H1 (cell line): ENCODE results near the gene ZBTB48. TPM values are rescaled to one million over a fixed set of nuclear protein-coding genes. Genes with fewer than 3 reads are reported as not detected.

Experiments
- CTCF ChIA-PET: fragments of 300-600 bp; sonication (Branson Sonifier 250); formaldehyde crosslinking; loops from one replicate; lab custom pipeline; 2021; ENCODE audit not compliant: partially characterized antibody; lab: Charles Lee
- POLR2A ChIA-PET: fragments of 300-600 bp; sonication (Branson Sonifier 250); formaldehyde crosslinking; loops from one replicate; lab custom pipeline; 2021; ENCODE audit warnings: inconsistent platforms; ENCODE audit not compliant: partially characterized antibody; lab: Charles Lee
- DNase-seq, 2 experiments: peaks; one replicate each; pipeline versions ENCODE4 v3.0.0 to v3.0.0-alpha.2; 2010 to 2022; ENCODE audit warnings: low spot score in 2 of 2, low read depth in 1 of 2, mixed read lengths in 1 of 2
- FAIRE-seq: peaks from 2 replicates; lab custom pipeline; 2011; peaks lifted over from hg19 to GRCh38; lab: Jason Lieb, UNC
- H2AFZ ChIP-seq: 2 replicates; pipeline ENCODE4 v1.8.1; 2012; ENCODE audit warnings: low read length, inconsistent platforms
- H2AK5ac ChIP-seq: 2 replicates; pipeline ENCODE4 v1.6.1; 2013; ENCODE audit warnings: low read depth, low read length
- H2BK120ac ChIP-seq: replicated peaks from 2 replicates; pipeline ENCODE3; 2013; ENCODE audit warnings: low read depth, low read length, inconsistent platforms
- H2BK12ac ChIP-seq: 2 replicates; pipeline ENCODE4 v1.6.1; 2013; ENCODE audit warnings: low read depth, low read length
- H2BK15ac ChIP-seq: 2 replicates; pipeline ENCODE4 v1.6.1; 2013; ENCODE audit warnings: low read length
- H2BK20ac ChIP-seq: 2 replicates; pipeline ENCODE4 v1.6.1; 2013; ENCODE audit warnings: low read length
- H2BK5ac ChIP-seq: 2 replicates; pipeline ENCODE4 v1.6.1; 2013; ENCODE audit warnings: low read depth, low read length
- H3K14ac ChIP-seq: 2 replicates; pipeline ENCODE4 v1.6.1; 2013; ENCODE audit warnings: inconsistent platforms; ENCODE audit not compliant: insufficient read length
- H3K18ac ChIP-seq: 2 replicates; pipeline ENCODE4 v1.6.1; 2013; ENCODE audit warnings: low read length; ENCODE audit errors: extremely low read depth
- H3K23ac ChIP-seq: 2 replicates; pipeline ENCODE4 v1.6.1; 2013; ENCODE audit warnings: inconsistent platforms; ENCODE audit not compliant: insufficient read length
- H3K23me2 ChIP-seq: 2 replicates; pipeline ENCODE4 v1.6.1; 2013; ENCODE audit warnings: low read depth, low read length
- H3K27ac ChIP-seq: 2 replicates; pipeline ENCODE4 v1.6.1; 2011; ENCODE audit warnings: low read depth, low read length, inconsistent platforms
- H3K27me3 ChIP-seq, 4 experiments: replicated peaks in 1 of 4; 1 replicate in 1 of 4; 2 replicates in 3 of 4; pipeline versions ENCODE4 v1.6.1 to v1.8.1; 2011 to 2013; ENCODE audit warnings: low read length in 3 of 4, mild to moderate bottlenecking in 3 of 4, inconsistent platforms in 2 of 4, mixed read lengths in 2 of 4, moderate library complexity in 1 of 4; ENCODE audit not compliant: control insufficient read depth in 3 of 4, insufficient read depth in 3 of 4; ENCODE audit errors: extremely low read depth in 1 of 4
- H3K36me3 ChIP-seq, 4 experiments: 2 replicates each; pipeline versions ENCODE4 v1.6.1 to v1.8.1; 2011 to 2013; ENCODE audit warnings: mild to moderate bottlenecking in 4 of 4, low read length in 3 of 4, moderate library complexity in 2 of 4, control low read depth in 1 of 4, inconsistent platforms in 1 of 4; ENCODE audit not compliant: insufficient read depth in 4 of 4, control insufficient read depth in 2 of 4
- H3K4ac ChIP-seq: replicated peaks from 2 replicates; pipeline ENCODE3; 2013; ENCODE audit warnings: low read length, low read depth, mixed read lengths, inconsistent platforms; ENCODE audit not compliant: insufficient read length
- H3K4me1 ChIP-seq, 4 experiments: replicated peaks in 1 of 4; 1 replicate in 1 of 4; 2 replicates in 3 of 4; pipeline versions ENCODE4 v1.6.1 to v1.8.1; 2011 to 2013; ENCODE audit warnings: low read length in 3 of 4, inconsistent platforms in 2 of 4, mixed read lengths in 1 of 4; ENCODE audit not compliant: insufficient read depth in 4 of 4, control insufficient read depth in 3 of 4
- H3K4me2 ChIP-seq, 2 experiments: 2 replicates each; pipeline versions ENCODE4 v1.6.1 to v1.8.1; 2011 to 2013; ENCODE audit warnings: low read depth in 2 of 2, low read length in 2 of 2, control low read depth in 1 of 2, inconsistent platforms in 1 of 2, mild to moderate bottlenecking in 1 of 2; ENCODE audit not compliant: insufficient read depth in 1 of 2
- H3K4me3 ChIP-seq, 4 experiments: fragments of 200-600, 300-600 bp in 1 of 4; sonication (generic), shearing (Covaris generic), sonication (Bioruptor Twin) in 1 of 4; 2 replicates each; pipeline versions ENCODE4 v1.5.1 to v1.8.1; 2011 to 2016; ENCODE audit warnings: low read length in 4 of 4, low read depth in 3 of 4, control low read depth in 2 of 4, inconsistent platforms in 2 of 4, mild to moderate bottlenecking in 2 of 4, mixed read lengths in 1 of 4, moderate library complexity in 1 of 4; ENCODE audit not compliant: insufficient read depth in 2 of 4; ENCODE audit errors: extremely low read depth in 1 of 4
- H3K56ac ChIP-seq: replicated peaks from 2 replicates; pipeline ENCODE3; 2013; ENCODE audit warnings: low read depth, mild to moderate bottlenecking, mixed read lengths, low read length, inconsistent platforms; ENCODE audit not compliant: insufficient read length
- H3K79me1 ChIP-seq: 2 replicates; pipeline ENCODE4 v1.6.1; 2013; ENCODE audit warnings: low read depth, low read length, control low read depth
- H3K79me2 ChIP-seq, 2 experiments: 2 replicates each; pipeline versions ENCODE4 v1.6.1 to v1.8.1; 2012 to 2013; ENCODE audit warnings: low read length in 2 of 2, mild to moderate bottlenecking in 2 of 2, inconsistent platforms in 1 of 2; ENCODE audit not compliant: insufficient read depth in 2 of 2, control insufficient read depth in 1 of 2
- H3K9ac ChIP-seq, 4 experiments: replicated peaks in 1 of 4; 1 replicate in 1 of 4; 2 replicates in 3 of 4; pipeline versions ENCODE4 v1.6.1 to v1.8.1; 2011 to 2013; ENCODE audit warnings: low read depth in 3 of 4, low read length in 3 of 4, control low read depth in 2 of 4, mild to moderate bottlenecking in 2 of 4, moderate library complexity in 2 of 4, inconsistent platforms in 1 of 4; ENCODE audit errors: extremely low read depth in 1 of 4
- H3K9me3 ChIP-seq, 2 experiments: 2 replicates each; pipeline versions ENCODE4 v1.6.1 to v1.8.1; 2012 to 2013; ENCODE audit warnings: mild to moderate bottlenecking in 2 of 2, moderate library complexity in 2 of 2, control low read depth in 1 of 2, inconsistent platforms in 1 of 2, low read depth in 1 of 2, low read length in 1 of 2, mixed read lengths in 1 of 2; ENCODE audit not compliant: insufficient read depth in 2 of 2
- H4K20me1 ChIP-seq, 2 experiments: replicated peaks in 1 of 2; 2 replicates each; pipeline versions ENCODE3 to v1.8.1; 2011 to 2013; ENCODE audit warnings: inconsistent platforms in 2 of 2, low read length in 2 of 2, mild to moderate bottlenecking in 1 of 2; ENCODE audit not compliant: insufficient read depth in 2 of 2, control insufficient read depth in 1 of 2
- H4K5ac ChIP-seq: 2 replicates; pipeline ENCODE4 v1.6.1; 2013; ENCODE audit warnings: low read length, low read depth, mixed read lengths, inconsistent platforms; ENCODE audit not compliant: insufficient read length
- H4K8ac ChIP-seq: 2 replicates; pipeline ENCODE4 v1.8.0; 2013; ENCODE audit warnings: mild to moderate bottlenecking, moderate library complexity, low read length, inconsistent platforms; ENCODE audit not compliant: insufficient read depth; ENCODE audit errors: extremely low read depth
- H4K91ac ChIP-seq: replicated peaks from 2 replicates; pipeline ENCODE3; 2013; ENCODE audit warnings: low read length, mixed read lengths, inconsistent platforms; ENCODE audit not compliant: insufficient read length
- CEBPB ChIP-seq: IDR thresholded peaks from 2 replicates; pipeline ENCODE4 v1.6.1; 2012; ENCODE audit warnings: low read depth, low read length
- CREB1 ChIP-seq: IDR thresholded peaks from 2 replicates; pipeline ENCODE4 v1.6.1; 2012; ENCODE audit warnings: inconsistent platforms
- FOSL1 ChIP-seq: IDR thresholded peaks from 2 replicates; pipeline ENCODE4 v1.6.1; 2011; ENCODE audit warnings: mild to moderate bottlenecking, low read depth, low read length, moderate library complexity; ENCODE audit not compliant: insufficient read depth
- GTF2F1 ChIP-seq: IDR thresholded peaks from 2 replicates; pipeline ENCODE4 v1.6.1; 2012; ENCODE audit warnings: low read depth, low read length, improper control_type of control experiment, borderline replicate concordance
- POLR2A ChIP-seq, 2 experiments: IDR thresholded peaks; 1 replicate in 1 of 2; 2 replicates in 1 of 2; pipeline ENCODE4 v1.6.1; 2011; ENCODE audit warnings: low read depth in 2 of 2, low read length in 2 of 2, mild to moderate bottlenecking in 2 of 2; ENCODE audit errors: control extremely low read depth in 1 of 2
- POLR2AphosphoS5 ChIP-seq: IDR thresholded peaks from 2 replicates; pipeline ENCODE4 v1.6.1; 2011; ENCODE audit warnings: low read depth, low read length
- RAD21 ChIP-seq, 2 experiments: IDR thresholded peaks in 1 of 2; conservative IDR thresholded peaks in 1 of 2; 2 replicates each; pipeline ENCODE4 v1.6.1; 2011; ENCODE audit warnings: low read depth in 2 of 2, low read length in 2 of 2, improper control_type of control experiment in 1 of 2, inconsistent platforms in 1 of 2, mild to moderate bottlenecking in 1 of 2, moderate library complexity in 1 of 2
- RFX5 ChIP-seq: IDR thresholded peaks from 2 replicates; pipeline ENCODE4 v1.6.1; 2011; ENCODE audit warnings: low read depth, low read length, improper control_type of control experiment, borderline replicate concordance
- RXRA ChIP-seq: IDR thresholded peaks from 2 replicates; pipeline ENCODE4 v1.6.1; 2011; ENCODE audit warnings: low read depth, mild to moderate bottlenecking, low read length, moderate library complexity; ENCODE audit not compliant: insufficient read depth
- SIRT6 ChIP-seq: IDR thresholded peaks from one replicate; pipeline ENCODE4 v1.7.1; 2012; ENCODE audit warnings: low read length, inconsistent platforms
- SIX5 ChIP-seq: IDR thresholded peaks from 2 replicates; pipeline ENCODE4 v1.6.1; 2011; ENCODE audit warnings: mild to moderate bottlenecking, low read depth, low read length
- SP4 ChIP-seq: IDR thresholded peaks from 2 replicates; pipeline ENCODE4 v1.6.1; 2012; ENCODE audit warnings: low read length, inconsistent platforms
- TAF7 ChIP-seq: optimal IDR thresholded peaks from 2 replicates; pipeline ENCODE3; 2011; ENCODE audit warnings: low read depth, mild to moderate bottlenecking, inconsistent platforms, low read length, moderate library complexity, borderline replicate concordance
- TEAD4 ChIP-seq: IDR thresholded peaks from 2 replicates; pipeline ENCODE4 v1.6.1; 2012; ENCODE audit warnings: low read depth, low read length, inconsistent platforms, mixed read lengths
- YY1 ChIP-seq: IDR thresholded peaks from 2 replicates; pipeline ENCODE4 v1.6.1; 2011; ENCODE audit warnings: low read depth, mild to moderate bottlenecking, low read length
- ZNF274 ChIP-seq: IDR thresholded peaks from 2 replicates; pipeline ENCODE4 v1.7.0; 2012; ENCODE audit warnings: low read length, borderline replicate concordance; ENCODE audit errors: extremely low read depth
- WGBS, 2 experiments: shearing (Covaris generic) in 1 of 2; methylation state at CpG; one replicate each; pipeline versions ENCODE4 v1.1.6 to v1.1.7; 2013 to 2015; ENCODE audit warnings: low lambda C conversion rate in 2 of 2, mixed read lengths in 2 of 2, inconsistent platforms in 1 of 2, low coverage in 1 of 2, missing lambda C conversion rate in 1 of 2; ENCODE audit not compliant: insufficient replicate concordance in 2 of 2, insufficient coverage in 1 of 2, insufficient read length in 1 of 2; ENCODE audit errors: extremely low coverage in 1 of 2, missing lambda C conversion rate in 1 of 2; 5-methylcytosine and 5-hydroxymethylcytosine counted together
- polyA plus RNA-seq, 7 experiments: library from polyadenylated mRNA; depleted of rRNA in 3 of 7; stranded (reverse) in 5 of 7; unstranded in 2 of 7; fragments of >200 nt in 5 of 7; fragments of 200-250 nt in 2 of 7; gene quantifications; 1 replicate in 5 of 7; 2 replicates in 1 of 7; 4 replicates in 1 of 7; pipeline versions ENCODE4 v1.2.1 to v1.2.3, GENCODE V29; 2011 to 2013; ENCODE audit warnings: missing spikeins in 2 of 7, mixed read lengths in 2 of 7
- total RNA-seq: library from RNA; stranded (reverse); fragmentation: NEBNext Ultra II Directional; extraction: Animal tissue kit (Norgen Biotek cat#: 25700); gene quantifications from 2 replicates; pipeline ENCODE4 v1.2.1, GENCODE V29; 2021

ZBTB48 gene
- total and polyA plus RNA-seq, 2 of the 8 experiments (the other 6 are each of a cell fraction or from before 2014, with no cell fraction given), result 28.2 to 28.8 TPM

GRCh38 chr1:6557597-6557996, 22.2 kb upstream of the ZBTB48 start:
- peaks cover 3 to 6% (median 5%) of the 10 kb centered on the region in 4 experiments; a peak in 5 of 7 replicates for H3K4me1 ChIP-seq

More at GRCh38 chr1:6557597-6557996, 22.2 kb upstream of the ZBTB48 start:
- Histone ChIP-seq H4K8ac (no peak overlapping the region), H3K4ac (no peak overlapping the region), H3K27me3 (no peaks in the 10 kb centered on the region), H3K23ac (no peak overlapping the region), H2BK5ac (no peak overlapping the region), H2AFZ (no peak overlapping the region), H2BK120ac (no peak overlapping the region), H3K14ac (no peak overlapping the region), H4K91ac (no peak overlapping the region), H3K4me2 (no peak overlapping the region), H3K56ac (no peak overlapping the region), H2AK5ac (no peak overlapping the region), H4K20me1 (peaks cover 3 to 4% of the 10 kb centered on the region in 2 experiments), H3K36me3 (no peaks in the 10 kb centered on the region), H2BK15ac (no peak overlapping the region), H3K9ac (no peak overlapping the region), H3K18ac (no peak overlapping the region), H2BK20ac (no peak overlapping the region), H4K5ac (no peak overlapping the region), H2BK12ac (no peak overlapping the region), H3K4me3 (no peak overlapping the region), H3K27ac (no peak overlapping the region), H3K79me2 (peaks cover 6 to 14% of the 10 kb centered on the region in 2 experiments), H3K23me2 (no peaks in the 10 kb centered on the region; the same call in 1 of the 2 replicates), H3K9me3 (no peaks in the 10 kb centered on the region; a peak in 1 of 4 replicates), H3K79me1 (peaks cover 5% of the 10 kb centered on the region)
- CTCF ChIA-PET, result interaction anchor here (0.6 to 1.3 kb wide), 5 partner anchors 9 to 43 kb away, joined by 3 read pairs; no protein-coding TSS in a partner anchor
- POLR2A ChIA-PET, result interaction anchor here (0.6 to 1.4 kb wide), 3 partner anchors 28 to 44 kb away, joined by 3 to 4 read pairs (median 3); no protein-coding TSS in a partner anchor
- DNase-seq, result no peak
- no peak for FAIRE-seq
- WGBS, 2 experiments, result 69% methylated on average over 1 of the region's 1 CpG; no CpG with 5 or more reads in 1 of the 2 experiments
- TF ChIP-seq CEBPB (no peak), SIX5 (no peak), YY1 (no peak), SP4 (no peak), POLR2A (IDR thresholded peaks at IDR 0.05; ENCODE audit: control extremely low read depth in 1 of 2, low read depth in 2 of 2, low read length in 2 of 2) (no peak), RAD21 (IDR thresholded peaks at IDR 0.05 in 1 of 2, conservative IDR thresholded peaks at IDR 0.05 in 1 of 2; ENCODE audit: low read depth in 2 of 2, low read length in 2 of 2) (no peak), TEAD4 (no peak), RFX5 (no peak), CREB1 (no peak), TAF7 (no peak), SIRT6 (no peak), RXRA (no peak), POLR2AphosphoS5 (no peak), FOSL1 (no peak), GTF2F1 (no peak), ZNF274 (no peak)
